Bronchial epithelial cell (primary cell): Measurements from ENCODE around the gene UMODL1. TPM values are rescaled to one million over a fixed set of nuclear protein-coding genes. Genes with fewer than 3 reads are reported as not detected.
A peak's percentile ranks its signal among the peaks of the same experiment; 100 is the strongest.

Experiments
- DNase-seq: peaks from one replicate; pipeline ENCODE4 v3.0.0-alpha.2; 2010; ENCODE audit warnings: low read depth
- FAIRE-seq: peaks from 2 replicates; lab custom pipeline; 2011; peaks lifted over from hg19 to GRCh38; lab: Jason Lieb, UNC
- H3K27me3 ChIP-seq: 2 replicates; pipeline ENCODE4 v1.5.1; 2011; ENCODE audit warnings: low read length; ENCODE audit not compliant: control insufficient read depth, insufficient read depth
- H3K36me3 ChIP-seq: 2 replicates; pipeline ENCODE4 v1.5.1; 2011; ENCODE audit warnings: low read length; ENCODE audit not compliant: control insufficient read depth, insufficient read depth
- H3K4me3 ChIP-seq: 2 replicates; pipeline ENCODE4 v1.5.1; 2011; ENCODE audit warnings: mild to moderate bottlenecking, low read depth, low read length, control low read depth
- total RNA-seq: library from RNA; depleted of rRNA; stranded (reverse); fragments of >200 nt; gene quantifications from 2 replicates; pipeline ENCODE4 v1.2.1, GENCODE V29; 2014
- TF ChIP-seq, protein P1 (sequence below): IDR thresholded peaks from 2 replicates; pipeline ENCODE4 v1.5.1; 2011; ENCODE audit warnings: mild to moderate bottlenecking, moderate library complexity, low read length, control low read depth, inconsistent platforms; ENCODE audit not compliant: insufficient read depth, severe bottlenecking

Gene UMODL1
- total RNA-seq, 1 donor from 2014 or later = not detected

DNA sequence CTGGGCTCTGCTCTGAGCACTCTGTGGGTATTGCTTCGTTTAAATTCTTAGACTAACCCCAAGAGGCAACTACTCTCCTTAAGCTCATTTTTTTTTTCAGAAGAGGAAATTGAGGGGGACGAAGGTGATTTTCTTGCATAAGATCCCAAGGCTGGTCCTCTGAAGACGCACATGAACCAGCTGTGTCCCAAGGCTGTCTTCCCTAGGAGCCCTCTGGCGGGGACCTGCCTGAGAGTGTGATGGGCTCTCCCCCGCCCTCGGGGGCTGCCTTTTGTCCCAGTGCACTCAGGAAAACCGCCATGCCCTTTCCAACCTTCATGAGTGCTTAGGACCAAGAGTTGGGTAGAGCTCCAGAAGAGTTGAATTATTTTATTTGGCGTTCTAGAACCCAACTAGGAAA is 21.7 kb downstream of the UMODL1 start:
- H3K36me3 ChIP-seq = no peaks in the 10 kb centered on the region
- DNase-seq (no peak), FAIRE-seq (no peak)
- TF ChIP-seq, protein P1, sequence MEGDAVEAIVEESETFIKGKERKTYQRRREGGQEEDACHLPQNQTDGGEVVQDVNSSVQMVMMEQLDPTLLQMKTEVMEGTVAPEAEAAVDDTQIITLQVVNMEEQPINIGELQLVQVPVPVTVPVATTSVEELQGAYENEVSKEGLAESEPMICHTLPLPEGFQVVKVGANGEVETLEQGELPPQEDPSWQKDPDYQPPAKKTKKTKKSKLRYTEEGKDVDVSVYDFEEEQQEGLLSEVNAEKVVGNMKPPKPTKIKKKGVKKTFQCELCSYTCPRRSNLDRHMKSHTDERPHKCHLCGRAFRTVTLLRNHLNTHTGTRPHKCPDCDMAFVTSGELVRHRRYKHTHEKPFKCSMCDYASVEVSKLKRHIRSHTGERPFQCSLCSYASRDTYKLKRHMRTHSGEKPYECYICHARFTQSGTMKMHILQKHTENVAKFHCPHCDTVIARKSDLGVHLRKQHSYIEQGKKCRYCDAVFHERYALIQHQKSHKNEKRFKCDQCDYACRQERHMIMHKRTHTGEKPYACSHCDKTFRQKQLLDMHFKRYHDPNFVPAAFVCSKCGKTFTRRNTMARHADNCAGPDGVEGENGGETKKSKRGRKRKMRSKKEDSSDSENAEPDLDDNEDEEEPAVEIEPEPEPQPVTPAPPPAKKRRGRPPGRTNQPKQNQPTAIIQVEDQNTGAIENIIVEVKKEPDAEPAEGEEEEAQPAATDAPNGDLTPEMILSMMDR = no peak
- H3K27me3 ChIP-seq = peaks cover 12% of the 10 kb centered on the region
- no peak overlapping the region for H3K4me3 ChIP-seq

- FAIRE-seq = no peak
- no peak overlapping the region for H3K4me3 ChIP-seq
- H3K27me3 ChIP-seq = peaks cover 12% of the 10 kb centered on the region
- no peaks in the 10 kb centered on the region for H3K36me3 ChIP-seq
- DNase-seq = no peak
- TF ChIP-seq, protein P1 = no peak
These were observed 22.1 kb downstream of the UMODL1 start for GRCh38 chr21:42093186-42093585.

DNA sequence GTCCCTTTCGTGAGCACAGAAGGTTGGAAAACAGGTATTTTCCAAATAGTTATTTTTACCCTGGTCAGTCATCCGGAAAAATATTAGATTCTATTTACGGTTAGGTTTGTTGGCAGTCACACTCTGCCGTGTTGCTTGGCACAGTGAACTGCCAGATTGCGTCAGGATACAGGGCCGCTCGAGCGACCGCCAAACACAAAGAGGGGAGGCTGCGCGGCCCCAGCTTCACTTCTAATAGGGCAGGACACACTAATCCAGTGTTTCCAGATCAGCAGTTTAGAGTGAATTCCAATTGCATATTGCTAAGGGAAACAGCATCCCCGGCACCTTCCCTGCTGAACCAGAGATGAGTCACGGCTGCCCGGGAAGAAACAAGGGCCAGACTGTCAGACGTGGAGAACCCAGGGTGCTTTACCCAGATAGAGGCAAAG is 22.9 kb downstream of the UMODL1 start:
- DNase-seq (peak; percentile 80), FAIRE-seq (no peak)
- TF ChIP-seq, protein P1 = no peak

DNA sequence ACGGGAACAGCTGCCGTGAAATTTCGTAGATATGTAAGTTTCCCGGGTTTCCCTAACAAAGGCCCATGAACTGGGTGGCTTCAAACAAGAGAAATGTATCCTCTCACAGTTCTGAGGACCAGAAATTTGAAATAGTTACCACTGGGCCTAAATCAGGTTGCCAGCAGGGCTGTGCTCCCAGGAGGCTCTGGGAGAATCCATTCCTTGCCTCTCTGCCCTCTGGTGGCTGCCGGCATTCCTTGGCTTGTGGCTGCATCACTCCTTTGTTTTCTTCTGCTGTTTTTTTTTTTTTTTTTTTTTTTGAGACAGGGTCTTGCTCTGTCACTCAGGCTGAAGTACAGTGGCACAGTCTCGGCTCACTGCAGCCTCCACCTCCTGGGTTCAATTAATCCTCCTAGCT is 23.7 kb downstream of the UMODL1 start:
- TF ChIP-seq, protein P1 = no peak
- no peak for DNase-seq
- no peak for FAIRE-seq
- Histone ChIP-seq H3K4me3 (no peak overlapping the region), H3K27me3 (peaks cover 11% of the 10 kb centered on the region), H3K36me3 (no peaks in the 10 kb centered on the region)

More for the DNA sequence above, 22.9 kb downstream of the UMODL1 start:
- Histone ChIP-seq H3K27me3 (peaks cover 11% of the 10 kb centered on the region), H3K4me3 (no peak overlapping the region), H3K36me3 (no peaks in the 10 kb centered on the region)

GRCh38 chr21:42095581-42095980 is 24.5 kb downstream of the UMODL1 start:
- FAIRE-seq (no peak), DNase-seq (no peak)
- TF ChIP-seq, protein P1 = no peak
- Histone ChIP-seq H3K4me3 (no peak overlapping the region), H3K36me3 (no peaks in the 10 kb centered on the region), H3K27me3 (peaks cover 9% of the 10 kb centered on the region)

- peaks cover 5% of the 10 kb centered on the region for H3K27me3 ChIP-seq
- H3K4me3 ChIP-seq = no peak overlapping the region
- TF ChIP-seq, protein P1 = no peak
- H3K36me3 ChIP-seq = no peaks in the 10 kb centered on the region
- FAIRE-seq (no peak), DNase-seq (no peak)
These were observed 25.4 kb downstream of the UMODL1 start for GRCh38 chr21:42096566-42096965.
